WTC11 (cell line): Measurements from ENCODE around the gene CYTH3. TPM values are rescaled to one million over a fixed set of nuclear protein-coding genes. Genes with fewer than 3 reads are reported as not detected.

Experiments
- ATAC-seq: fragments of 200-7000 bp; cut with Tn5 transposase; 2 replicates; pipeline ENCODE4 v1.10.0; 2021; ENCODE audit warnings: mild to moderate bottlenecking, moderate library complexity
- CTCF ChIA-PET: fragments of 300-600 bp; sonication (Branson Sonifier 250); formaldehyde crosslinking; loops from one replicate; lab custom pipeline; 2021; ENCODE audit warnings: antibody characterized with exemption; lab: Charles Lee
- POLR2A ChIA-PET: fragments of 350-600 bp; sonication (Branson Sonifier 250); formaldehyde crosslinking; loops from one replicate; lab custom pipeline; 2021; ENCODE audit warnings: antibody characterized with exemption; lab: Charles Lee
- DNase-seq: peaks from one replicate; pipeline ENCODE4 v3.0.0; 2021; ENCODE audit warnings: low spot score
- H3K27ac Mint-ChIP-seq: 2 replicates; pipeline ENCODE4 v1.8.0; 2021; ENCODE audit warnings: mixed read lengths
- H3K27me3 Mint-ChIP-seq: 2 replicates; pipeline ENCODE4 v1.8.0; 2021; ENCODE audit warnings: low read depth, mild to moderate bottlenecking, moderate library complexity, mixed read lengths
- H3K36me3 Mint-ChIP-seq: 2 replicates; pipeline ENCODE4 v1.8.0; 2021; ENCODE audit warnings: mixed read lengths
- H3K4me1 Mint-ChIP-seq: 2 replicates; pipeline ENCODE4 v1.8.0; 2022; ENCODE audit warnings: mixed read lengths
- H3K4me3 Mint-ChIP-seq: 2 replicates; pipeline ENCODE4 v1.8.0; 2021; ENCODE audit warnings: mild to moderate bottlenecking, moderate library complexity, mixed read lengths
- H3K9me3 Mint-ChIP-seq: 2 replicates; pipeline ENCODE4 v1.8.0; 2021; ENCODE audit warnings: mixed read lengths
- JUN ChIP-seq: sonication (generic); formaldehyde crosslinking; IDR thresholded peaks from 2 replicates; pipeline ENCODE4 v1.8.0; 2023; ENCODE audit warnings: mild to moderate bottlenecking, missing genetic modification reagents
- MXD4 ChIP-seq: fragments of 250-450 bp; sonication (Bioruptor Pico); IDR thresholded peaks from 2 replicates; pipeline ENCODE4 v1.8.0; 2021; ENCODE audit warnings: mild to moderate bottlenecking, moderate library complexity, borderline replicate concordance
- NR2C2 ChIP-seq: sonication (generic); formaldehyde crosslinking; IDR thresholded peaks from 2 replicates; pipeline ENCODE4 v1.8.0; 2022; ENCODE audit warnings: mild to moderate bottlenecking, missing genetic modification reagents
- SOX15 ChIP-seq: fragments of 250-450 bp; sonication (Bioruptor Pico); IDR thresholded peaks from 2 replicates; pipeline ENCODE4 v1.9.0; 2021; ENCODE audit warnings: mild to moderate bottlenecking
- TCF7 ChIP-seq: sonication (generic); formaldehyde crosslinking; IDR thresholded peaks from 2 replicates; pipeline ENCODE4 v1.8.0; 2022; ENCODE audit warnings: mild to moderate bottlenecking, low read depth, missing genetic modification reagents, moderate library complexity
- TP53 ChIP-seq: sonication (generic); formaldehyde crosslinking; IDR thresholded peaks from 2 replicates; pipeline ENCODE4 v1.8.1; 2023; ENCODE audit warnings: mild to moderate bottlenecking, missing genetic modification reagents
- ZNF138 ChIP-seq: sonication (generic); formaldehyde crosslinking; conservative IDR thresholded peaks from 2 replicates; pipeline ENCODE4 v1.8.1; 2022; ENCODE audit warnings: mild to moderate bottlenecking, moderate library complexity, missing genetic modification reagents
- ZNF232 ChIP-seq: sonication (generic); formaldehyde crosslinking; IDR thresholded peaks from 2 replicates; pipeline ENCODE4 v1.8.0; 2022; ENCODE audit warnings: mild to moderate bottlenecking, missing genetic modification reagents
- total RNA-seq: library from RNA; stranded (reverse); gene quantifications from 3 replicates; pipeline ENCODE4 v1.2.3, GENCODE V29; 2021
- TF ChIP-seq, protein P1 (sequence below): fragments of 250-450 bp; sonication (Bioruptor Pico); IDR thresholded peaks from 2 replicates; pipeline ENCODE4 v1.9.0; 2021; ENCODE audit warnings: mild to moderate bottlenecking
- TF ChIP-seq, protein P2 (sequence below): fragments of 250-450 bp; sonication (Bioruptor Pico); IDR thresholded peaks from 2 replicates; pipeline ENCODE4 v1.9.0; 2021; ENCODE audit warnings: moderate library complexity, mild to moderate bottlenecking, inconsistent platforms, borderline replicate concordance
- TF ChIP-seq, protein P3 (sequence below): fragments of 250-450 bp; sonication (Bioruptor Pico); conservative IDR thresholded peaks from 2 replicates; pipeline ENCODE4 v1.9.0; 2021; ENCODE audit warnings: mild to moderate bottlenecking
- TF ChIP-seq, protein P4 (sequence below): sonication (generic); formaldehyde crosslinking; IDR thresholded peaks from 2 replicates; pipeline ENCODE4 v1.8.0; 2023; ENCODE audit warnings: mild to moderate bottlenecking, missing genetic modification reagents
- TF ChIP-seq, protein P5 (sequence below): sonication (generic); formaldehyde crosslinking; IDR thresholded peaks from 2 replicates; pipeline ENCODE4 v1.8.1; 2023; ENCODE audit warnings: mild to moderate bottlenecking, missing genetic modification reagents, moderate library complexity
- TF ChIP-seq, protein P6 (sequence below): sonication (generic); formaldehyde crosslinking; IDR thresholded peaks from 2 replicates; pipeline ENCODE4 v1.8.1; 2023; ENCODE audit warnings: mild to moderate bottlenecking, missing genetic modification reagents
- TF ChIP-seq, protein P7 (sequence below): sonication (generic); formaldehyde crosslinking; IDR thresholded peaks from 2 replicates; pipeline ENCODE4 v1.8.1; 2022; ENCODE audit warnings: missing genetic modification reagents, borderline replicate concordance
- TF ChIP-seq, protein P8 (sequence below): fragments of 250-450 bp; sonication (Bioruptor Pico); IDR thresholded peaks from 2 replicates; pipeline ENCODE4 v2.1.2; 2022; ENCODE audit warnings: mild to moderate bottlenecking, moderate library complexity
- TF ChIP-seq, protein P9 (sequence below): sonication (generic); formaldehyde crosslinking; IDR thresholded peaks from 2 replicates; pipeline ENCODE4 v1.8.0; 2022; ENCODE audit warnings: missing genetic modification reagents

The CYTH3 gene
- total RNA-seq, 1 experiment from 2014 or later, result 13.2 TPM

DNA sequence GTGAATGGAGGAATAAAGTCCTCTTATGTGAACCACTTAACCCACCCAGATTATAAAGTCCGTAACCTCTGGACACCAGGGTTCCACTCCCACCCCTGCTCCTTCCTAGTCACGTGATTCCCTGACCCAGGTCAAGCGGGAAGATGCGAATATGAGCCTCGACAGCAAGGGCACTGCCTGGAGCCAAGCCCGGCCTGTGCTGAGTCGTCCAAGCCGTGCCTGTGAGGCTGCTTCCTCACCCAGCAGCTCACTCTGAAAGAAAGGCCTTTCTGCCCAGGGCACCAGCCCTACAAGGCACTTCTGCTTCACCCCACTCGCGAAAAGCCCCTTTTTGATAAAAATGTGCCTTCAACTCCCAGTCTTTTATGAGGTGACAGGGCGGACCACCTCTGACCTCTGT, 85.8 kb downstream of the CYTH3 start (continued):
- TF ChIP-seq, protein P1, sequence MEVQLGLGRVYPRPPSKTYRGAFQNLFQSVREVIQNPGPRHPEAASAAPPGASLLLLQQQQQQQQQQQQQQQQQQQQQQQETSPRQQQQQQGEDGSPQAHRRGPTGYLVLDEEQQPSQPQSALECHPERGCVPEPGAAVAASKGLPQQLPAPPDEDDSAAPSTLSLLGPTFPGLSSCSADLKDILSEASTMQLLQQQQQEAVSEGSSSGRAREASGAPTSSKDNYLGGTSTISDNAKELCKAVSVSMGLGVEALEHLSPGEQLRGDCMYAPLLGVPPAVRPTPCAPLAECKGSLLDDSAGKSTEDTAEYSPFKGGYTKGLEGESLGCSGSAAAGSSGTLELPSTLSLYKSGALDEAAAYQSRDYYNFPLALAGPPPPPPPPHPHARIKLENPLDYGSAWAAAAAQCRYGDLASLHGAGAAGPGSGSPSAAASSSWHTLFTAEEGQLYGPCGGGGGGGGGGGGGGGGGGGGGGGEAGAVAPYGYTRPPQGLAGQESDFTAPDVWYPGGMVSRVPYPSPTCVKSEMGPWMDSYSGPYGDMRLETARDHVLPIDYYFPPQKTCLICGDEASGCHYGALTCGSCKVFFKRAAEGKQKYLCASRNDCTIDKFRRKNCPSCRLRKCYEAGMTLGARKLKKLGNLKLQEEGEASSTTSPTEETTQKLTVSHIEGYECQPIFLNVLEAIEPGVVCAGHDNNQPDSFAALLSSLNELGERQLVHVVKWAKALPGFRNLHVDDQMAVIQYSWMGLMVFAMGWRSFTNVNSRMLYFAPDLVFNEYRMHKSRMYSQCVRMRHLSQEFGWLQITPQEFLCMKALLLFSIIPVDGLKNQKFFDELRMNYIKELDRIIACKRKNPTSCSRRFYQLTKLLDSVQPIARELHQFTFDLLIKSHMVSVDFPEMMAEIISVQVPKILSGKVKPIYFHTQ (CRISPR knock-in tag), result no peak
- no peak for TF ChIP-seq TP53 (CRISPR knock-in tag)
- no peak for TF ChIP-seq JUN
- TF ChIP-seq, protein P2, sequence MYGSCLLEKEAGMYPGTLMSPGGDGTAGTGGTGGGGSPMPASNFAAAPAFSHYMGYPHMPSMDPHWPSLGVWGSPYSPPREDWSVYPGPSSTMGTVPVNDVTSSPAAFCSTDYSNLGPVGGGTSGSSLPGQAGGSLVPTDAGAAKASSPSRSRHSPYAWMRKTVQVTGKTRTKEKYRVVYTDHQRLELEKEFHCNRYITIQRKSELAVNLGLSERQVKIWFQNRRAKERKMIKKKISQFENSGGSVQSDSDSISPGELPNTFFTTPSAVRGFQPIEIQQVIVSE, result no peak

DNA sequence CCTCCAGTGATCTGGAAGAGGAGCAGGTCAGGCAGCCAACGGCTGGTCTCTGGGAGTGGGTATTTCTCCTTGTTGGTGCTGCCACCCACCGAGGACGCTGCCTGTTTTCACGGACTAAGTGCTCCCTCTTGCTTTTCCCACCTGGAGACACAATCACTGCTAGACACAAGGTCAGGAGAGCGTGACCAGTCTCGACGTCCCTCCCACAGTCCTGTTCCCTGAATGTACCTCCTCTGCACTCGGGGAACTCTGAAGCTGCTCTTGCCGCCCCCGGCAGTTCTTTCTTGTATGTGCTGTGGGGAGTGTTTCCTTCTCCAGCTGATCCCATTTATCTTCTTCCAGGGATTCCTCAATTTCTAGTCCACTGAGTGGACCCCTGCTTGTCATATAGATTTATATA, 89.4 kb downstream of the CYTH3 start:
- Mint-ChIP-seq H3K9me3 (no peaks in the 10 kb centered on the region), H3K4me1 (peaks cover 5% of the 10 kb centered on the region; the same call in 1 of the 2 replicates), H3K4me3 (no peak overlapping the region), H3K27ac (no peak overlapping the region), H3K36me3 (peaks cover 2% of the 10 kb centered on the region; the same call in 1 of the 2 replicates), H3K27me3 (no peaks in the 10 kb centered on the region)
- POLR2A ChIA-PET, result no interaction called here
- ATAC-seq, result no peak
- CTCF ChIA-PET, result interaction anchor here (0.6 to 1.5 kb wide), 2 partner anchors 19 to 410 kb away, joined by 4 read pairs; no protein-coding TSS in a partner anchor
- no peak for DNase-seq
- no peak for TF ChIP-seq ZNF232
- TF ChIP-seq, protein P3, sequence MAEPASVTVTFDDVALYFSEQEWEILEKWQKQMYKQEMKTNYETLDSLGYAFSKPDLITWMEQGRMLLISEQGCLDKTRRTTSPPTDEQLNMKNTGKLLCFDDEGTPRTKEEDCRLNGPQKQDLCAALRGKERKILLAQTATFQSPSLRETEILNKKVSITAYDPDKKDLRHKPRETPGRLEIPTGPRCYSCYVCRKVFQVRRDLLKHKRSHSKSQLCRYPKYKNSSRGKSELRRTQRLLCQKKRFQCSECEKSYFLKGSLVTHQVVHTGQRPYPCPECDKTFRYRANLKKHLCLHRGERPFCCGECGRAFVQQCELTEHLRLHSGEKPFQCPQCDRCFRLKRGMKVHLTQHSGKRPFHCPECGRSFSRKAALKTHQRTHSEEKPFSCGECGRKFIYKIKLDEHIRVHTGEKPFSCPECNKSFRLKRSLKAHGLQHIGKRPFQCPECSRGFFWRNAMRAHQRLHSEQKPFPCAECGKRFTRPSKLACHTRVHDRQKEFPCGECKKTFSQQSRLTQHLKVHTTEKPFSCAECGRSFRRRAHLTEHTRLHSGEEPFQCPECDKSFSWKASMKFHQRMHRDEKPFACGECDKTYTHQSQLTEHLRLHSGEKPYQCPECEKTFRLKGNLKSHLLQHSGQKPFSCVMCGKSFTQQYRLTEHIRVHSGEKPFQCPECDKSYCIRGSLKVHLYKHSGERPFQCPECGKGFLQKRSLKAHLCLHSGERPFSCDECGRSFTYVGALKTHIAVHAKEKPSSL (CRISPR knock-in tag), result no peak
- no peak for TF ChIP-seq NR2C2 (CRISPR knock-in tag)
- TF ChIP-seq, protein P4, sequence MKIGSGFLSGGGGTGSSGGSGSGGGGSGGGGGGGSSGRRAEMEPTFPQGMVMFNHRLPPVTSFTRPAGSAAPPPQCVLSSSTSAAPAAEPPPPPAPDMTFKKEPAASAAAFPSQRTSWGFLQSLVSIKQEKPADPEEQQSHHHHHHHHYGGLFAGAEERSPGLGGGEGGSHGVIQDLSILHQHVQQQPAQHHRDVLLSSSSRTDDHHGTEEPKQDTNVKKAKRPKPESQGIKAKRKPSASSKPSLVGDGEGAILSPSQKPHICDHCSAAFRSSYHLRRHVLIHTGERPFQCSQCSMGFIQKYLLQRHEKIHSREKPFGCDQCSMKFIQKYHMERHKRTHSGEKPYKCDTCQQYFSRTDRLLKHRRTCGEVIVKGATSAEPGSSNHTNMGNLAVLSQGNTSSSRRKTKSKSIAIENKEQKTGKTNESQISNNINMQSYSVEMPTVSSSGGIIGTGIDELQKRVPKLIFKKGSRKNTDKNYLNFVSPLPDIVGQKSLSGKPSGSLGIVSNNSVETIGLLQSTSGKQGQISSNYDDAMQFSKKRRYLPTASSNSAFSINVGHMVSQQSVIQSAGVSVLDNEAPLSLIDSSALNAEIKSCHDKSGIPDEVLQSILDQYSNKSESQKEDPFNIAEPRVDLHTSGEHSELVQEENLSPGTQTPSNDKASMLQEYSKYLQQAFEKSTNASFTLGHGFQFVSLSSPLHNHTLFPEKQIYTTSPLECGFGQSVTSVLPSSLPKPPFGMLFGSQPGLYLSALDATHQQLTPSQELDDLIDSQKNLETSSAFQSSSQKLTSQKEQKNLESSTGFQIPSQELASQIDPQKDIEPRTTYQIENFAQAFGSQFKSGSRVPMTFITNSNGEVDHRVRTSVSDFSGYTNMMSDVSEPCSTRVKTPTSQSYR (CRISPR knock-in tag), result no peak
- no peak for TF ChIP-seq TCF7 (CRISPR knock-in tag)
- TF ChIP-seq, protein P5, sequence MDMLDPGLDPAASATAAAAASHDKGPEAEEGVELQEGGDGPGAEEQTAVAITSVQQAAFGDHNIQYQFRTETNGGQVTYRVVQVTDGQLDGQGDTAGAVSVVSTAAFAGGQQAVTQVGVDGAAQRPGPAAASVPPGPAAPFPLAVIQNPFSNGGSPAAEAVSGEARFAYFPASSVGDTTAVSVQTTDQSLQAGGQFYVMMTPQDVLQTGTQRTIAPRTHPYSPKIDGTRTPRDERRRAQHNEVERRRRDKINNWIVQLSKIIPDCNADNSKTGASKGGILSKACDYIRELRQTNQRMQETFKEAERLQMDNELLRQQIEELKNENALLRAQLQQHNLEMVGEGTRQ (CRISPR knock-in tag), result no peak
- no peak for TF ChIP-seq ZNF138 (CRISPR knock-in tag)
- TF ChIP-seq, protein P6, sequence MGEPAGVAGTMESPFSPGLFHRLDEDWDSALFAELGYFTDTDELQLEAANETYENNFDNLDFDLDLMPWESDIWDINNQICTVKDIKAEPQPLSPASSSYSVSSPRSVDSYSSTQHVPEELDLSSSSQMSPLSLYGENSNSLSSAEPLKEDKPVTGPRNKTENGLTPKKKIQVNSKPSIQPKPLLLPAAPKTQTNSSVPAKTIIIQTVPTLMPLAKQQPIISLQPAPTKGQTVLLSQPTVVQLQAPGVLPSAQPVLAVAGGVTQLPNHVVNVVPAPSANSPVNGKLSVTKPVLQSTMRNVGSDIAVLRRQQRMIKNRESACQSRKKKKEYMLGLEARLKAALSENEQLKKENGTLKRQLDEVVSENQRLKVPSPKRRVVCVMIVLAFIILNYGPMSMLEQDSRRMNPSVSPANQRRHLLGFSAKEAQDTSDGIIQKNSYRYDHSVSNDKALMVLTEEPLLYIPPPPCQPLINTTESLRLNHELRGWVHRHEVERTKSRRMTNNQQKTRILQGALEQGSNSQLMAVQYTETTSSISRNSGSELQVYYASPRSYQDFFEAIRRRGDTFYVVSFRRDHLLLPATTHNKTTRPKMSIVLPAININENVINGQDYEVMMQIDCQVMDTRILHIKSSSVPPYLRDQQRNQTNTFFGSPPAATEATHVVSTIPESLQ (CRISPR knock-in tag), result no peak
- no peak for TF ChIP-seq MXD4
- TF ChIP-seq, protein P7, sequence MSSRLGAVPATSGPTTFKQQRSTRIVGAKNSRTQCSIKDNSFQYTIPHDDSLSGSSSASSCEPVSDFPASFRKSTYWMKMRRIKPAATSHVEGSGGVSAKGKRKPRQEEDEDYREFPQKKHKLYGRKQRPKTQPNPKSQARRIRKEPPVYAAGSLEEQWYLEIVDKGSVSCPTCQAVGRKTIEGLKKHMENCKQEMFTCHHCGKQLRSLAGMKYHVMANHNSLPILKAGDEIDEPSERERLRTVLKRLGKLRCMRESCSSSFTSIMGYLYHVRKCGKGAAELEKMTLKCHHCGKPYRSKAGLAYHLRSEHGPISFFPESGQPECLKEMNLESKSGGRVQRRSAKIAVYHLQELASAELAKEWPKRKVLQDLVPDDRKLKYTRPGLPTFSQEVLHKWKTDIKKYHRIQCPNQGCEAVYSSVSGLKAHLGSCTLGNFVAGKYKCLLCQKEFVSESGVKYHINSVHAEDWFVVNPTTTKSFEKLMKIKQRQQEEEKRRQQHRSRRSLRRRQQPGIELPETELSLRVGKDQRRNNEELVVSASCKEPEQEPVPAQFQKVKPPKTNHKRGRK (CRISPR knock-in tag), result no peak
- TF ChIP-seq, protein P8, sequence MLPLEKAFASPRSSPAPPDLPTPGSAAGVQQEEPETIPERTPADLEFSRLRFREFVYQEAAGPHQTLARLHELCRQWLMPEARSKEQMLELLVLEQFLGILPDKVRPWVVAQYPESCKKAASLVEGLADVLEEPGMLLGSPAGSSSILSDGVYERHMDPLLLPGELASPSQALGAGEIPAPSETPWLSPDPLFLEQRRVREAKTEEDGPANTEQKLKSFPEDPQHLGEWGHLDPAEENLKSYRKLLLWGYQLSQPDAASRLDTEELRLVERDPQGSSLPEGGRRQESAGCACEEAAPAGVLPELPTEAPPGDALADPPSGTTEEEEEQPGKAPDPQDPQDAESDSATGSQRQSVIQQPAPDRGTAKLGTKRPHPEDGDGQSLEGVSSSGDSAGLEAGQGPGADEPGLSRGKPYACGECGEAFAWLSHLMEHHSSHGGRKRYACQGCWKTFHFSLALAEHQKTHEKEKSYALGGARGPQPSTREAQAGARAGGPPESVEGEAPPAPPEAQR (CRISPR knock-in tag), result no peak
- TF ChIP-seq JUN, result no peak
- no peak for TF ChIP-seq SOX15
- TF ChIP-seq, protein P9, sequence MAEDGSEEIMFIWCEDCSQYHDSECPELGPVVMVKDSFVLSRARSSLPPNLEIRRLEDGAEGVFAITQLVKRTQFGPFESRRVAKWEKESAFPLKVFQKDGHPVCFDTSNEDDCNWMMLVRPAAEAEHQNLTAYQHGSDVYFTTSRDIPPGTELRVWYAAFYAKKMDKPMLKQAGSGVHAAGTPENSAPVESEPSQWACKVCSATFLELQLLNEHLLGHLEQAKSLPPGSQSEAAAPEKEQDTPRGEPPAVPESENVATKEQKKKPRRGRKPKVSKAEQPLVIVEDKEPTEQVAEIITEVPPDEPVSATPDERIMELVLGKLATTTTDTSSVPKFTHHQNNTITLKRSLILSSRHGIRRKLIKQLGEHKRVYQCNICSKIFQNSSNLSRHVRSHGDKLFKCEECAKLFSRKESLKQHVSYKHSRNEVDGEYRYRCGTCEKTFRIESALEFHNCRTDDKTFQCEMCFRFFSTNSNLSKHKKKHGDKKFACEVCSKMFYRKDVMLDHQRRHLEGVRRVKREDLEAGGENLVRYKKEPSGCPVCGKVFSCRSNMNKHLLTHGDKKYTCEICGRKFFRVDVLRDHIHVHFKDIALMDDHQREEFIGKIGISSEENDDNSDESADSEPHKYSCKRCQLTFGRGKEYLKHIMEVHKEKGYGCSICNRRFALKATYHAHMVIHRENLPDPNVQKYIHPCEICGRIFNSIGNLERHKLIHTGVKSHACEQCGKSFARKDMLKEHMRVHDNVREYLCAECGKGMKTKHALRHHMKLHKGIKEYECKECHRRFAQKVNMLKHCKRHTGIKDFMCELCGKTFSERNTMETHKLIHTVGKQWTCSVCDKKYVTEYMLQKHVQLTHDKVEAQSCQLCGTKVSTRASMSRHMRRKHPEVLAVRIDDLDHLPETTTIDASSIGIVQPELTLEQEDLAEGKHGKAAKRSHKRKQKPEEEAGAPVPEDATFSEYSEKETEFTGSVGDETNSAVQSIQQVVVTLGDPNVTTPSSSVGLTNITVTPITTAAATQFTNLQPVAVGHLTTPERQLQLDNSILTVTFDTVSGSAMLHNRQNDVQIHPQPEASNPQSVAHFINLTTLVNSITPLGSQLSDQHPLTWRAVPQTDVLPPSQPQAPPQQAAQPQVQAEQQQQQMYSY, result no peak
